ENCODE results near the gene AASDHPPT.

DNA sequence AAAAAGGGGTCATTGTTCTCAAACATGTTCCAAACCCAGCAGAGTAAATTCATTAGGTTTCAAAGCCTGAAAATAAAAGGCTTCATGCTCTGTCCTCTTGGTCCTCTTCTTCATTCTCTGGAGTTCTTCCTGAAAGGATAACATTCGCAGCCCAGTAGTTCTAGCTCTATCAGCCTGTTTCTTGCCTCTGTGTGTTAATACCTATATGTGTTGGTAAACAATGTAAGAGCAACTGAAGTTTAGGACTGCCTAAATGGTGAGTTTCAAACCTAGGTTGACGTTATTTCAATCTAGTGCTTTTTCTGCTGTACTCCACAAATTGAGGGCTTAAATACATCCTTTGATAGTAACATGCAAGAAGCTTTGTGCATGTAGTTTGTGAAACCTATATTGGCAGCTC is 9.4 kb downstream of the AASDHPPT start:
- TF ChIP-seq, protein P1, sequence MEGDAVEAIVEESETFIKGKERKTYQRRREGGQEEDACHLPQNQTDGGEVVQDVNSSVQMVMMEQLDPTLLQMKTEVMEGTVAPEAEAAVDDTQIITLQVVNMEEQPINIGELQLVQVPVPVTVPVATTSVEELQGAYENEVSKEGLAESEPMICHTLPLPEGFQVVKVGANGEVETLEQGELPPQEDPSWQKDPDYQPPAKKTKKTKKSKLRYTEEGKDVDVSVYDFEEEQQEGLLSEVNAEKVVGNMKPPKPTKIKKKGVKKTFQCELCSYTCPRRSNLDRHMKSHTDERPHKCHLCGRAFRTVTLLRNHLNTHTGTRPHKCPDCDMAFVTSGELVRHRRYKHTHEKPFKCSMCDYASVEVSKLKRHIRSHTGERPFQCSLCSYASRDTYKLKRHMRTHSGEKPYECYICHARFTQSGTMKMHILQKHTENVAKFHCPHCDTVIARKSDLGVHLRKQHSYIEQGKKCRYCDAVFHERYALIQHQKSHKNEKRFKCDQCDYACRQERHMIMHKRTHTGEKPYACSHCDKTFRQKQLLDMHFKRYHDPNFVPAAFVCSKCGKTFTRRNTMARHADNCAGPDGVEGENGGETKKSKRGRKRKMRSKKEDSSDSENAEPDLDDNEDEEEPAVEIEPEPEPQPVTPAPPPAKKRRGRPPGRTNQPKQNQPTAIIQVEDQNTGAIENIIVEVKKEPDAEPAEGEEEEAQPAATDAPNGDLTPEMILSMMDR (conservative IDR thresholded peaks at IDR 0.05; ENCODE audit: low read length), result no peak
- TF ChIP-seq EZH2phosphoT487 (IDR thresholded peaks at IDR 0.05; ENCODE audit: borderline replicate concordance), result no peak
